ENCODE data around the gene MYO10. TPM values are rescaled to one million over a fixed set of nuclear protein-coding genes. Genes with fewer than 3 reads are reported as not detected.

MYO10 gene
- total RNA-seq, 1 donor from 2014 or later = 80.2 TPM

- Mint-ChIP-seq H3K9me3 (ENCODE audit: unreplicated experiment) (no peaks in the 10 kb centered on the region), H3K4me1 (ENCODE audit: low read depth, unreplicated experiment) (peaks cover 9% of the 10 kb centered on the region), H3K36me3 (ENCODE audit: low read depth, unreplicated experiment) (peaks cover 2% of the 10 kb centered on the region), H3K27me3 (ENCODE audit: low read depth, unreplicated experiment) (no peaks in the 10 kb centered on the region), H3K27ac (ENCODE audit: unreplicated experiment) (no peak overlapping the region), H3K4me3 (ENCODE audit: unreplicated experiment) (no peak overlapping the region)
- peaks cover 95% of the 10 kb centered on the region for H4K20me1 ChIP-seq (ENCODE audit: insufficient read depth, low read length)
- H3K27me3 ChIP-seq (ENCODE audit: insufficient read depth, low read length) = no peaks in the 10 kb centered on the region
- DNase-seq (ENCODE audit: low read depth) (no peak), FAIRE-seq (no peak)
- H3K4me2 ChIP-seq (ENCODE audit: low read length) = no peak overlapping the region
- peaks cover 4% of the 10 kb centered on the region for H3K4me1 ChIP-seq (ENCODE audit: insufficient read depth, low read length)
- no peak overlapping the region for H3K27ac ChIP-seq (ENCODE audit: low read depth, low read length)
- H3K9ac ChIP-seq (ENCODE audit: low read length) = no peak overlapping the region
- H2AFZ ChIP-seq (ENCODE audit: low read depth, low read length) = no peak overlapping the region
- H3K4me3 ChIP-seq (ENCODE audit: insufficient read depth, low read depth, low read length) = no peak overlapping the region
- H3K9me3 ChIP-seq (ENCODE audit: insufficient read depth, low read depth, low read length) = no peaks in the 10 kb centered on the region
- TF ChIP-seq CTCF (IDR thresholded peaks at IDR 0.05; ENCODE audit: insufficient read depth, low read depth, low read length) (no peak), EZH2 (IDR thresholded peaks at IDR 0.05; ENCODE audit: insufficient read depth, low read length) (no peak)
- peaks cover 3% of the 10 kb centered on the region for H3K36me3 ChIP-seq (ENCODE audit: insufficient read depth, low read length)
- H3K79me2 ChIP-seq (ENCODE audit: insufficient read depth, low read length) = peaks cover 99% of the 10 kb centered on the region
Measured at GRCh38 chr5:16907270-16907669, 28.8 kb downstream of the MYO10 start.

DNA sequence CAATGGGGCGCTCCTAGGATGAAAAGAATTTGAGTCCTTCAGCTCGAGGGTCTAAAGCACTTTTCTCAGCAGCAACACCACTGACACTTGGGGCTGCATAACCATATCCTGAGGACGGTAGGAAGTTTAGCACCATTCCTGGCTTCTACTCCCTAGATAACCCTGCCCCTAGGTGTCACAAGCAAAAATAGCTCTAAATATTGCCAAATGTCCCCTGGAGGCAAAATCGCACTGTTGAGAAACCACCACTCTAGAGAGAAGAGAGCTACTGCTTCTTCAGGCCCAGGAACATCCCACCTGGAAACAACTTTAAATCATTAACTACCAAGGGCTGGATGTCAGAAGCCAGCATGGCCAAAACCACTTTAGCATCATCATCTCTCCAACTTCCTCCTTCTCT, 29.8 kb downstream of the MYO10 start:
- no peak overlapping the region for H3K27ac ChIP-seq (ENCODE audit: low read depth, low read length)
- DNase-seq (ENCODE audit: low read depth) = no peak
- Mint-ChIP-seq H3K27ac (ENCODE audit: unreplicated experiment) (no peak overlapping the region), H3K4me3 (ENCODE audit: unreplicated experiment) (no peak overlapping the region), H3K4me1 (ENCODE audit: low read depth, unreplicated experiment) (peaks cover 6% of the 10 kb centered on the region), H3K27me3 (ENCODE audit: low read depth, unreplicated experiment) (no peaks in the 10 kb centered on the region), H3K9me3 (ENCODE audit: unreplicated experiment) (no peaks in the 10 kb centered on the region), H3K36me3 (ENCODE audit: low read depth, unreplicated experiment) (peaks cover 2% of the 10 kb centered on the region)
- no peak overlapping the region for H2AFZ ChIP-seq (ENCODE audit: low read depth, low read length)
- FAIRE-seq = no peak
- no peak overlapping the region for H3K4me2 ChIP-seq (ENCODE audit: low read length)
- H3K79me2 ChIP-seq (ENCODE audit: insufficient read depth, low read length) = peaks cover 99% of the 10 kb centered on the region
- H3K36me3 ChIP-seq (ENCODE audit: insufficient read depth, low read length) = peaks cover 3% of the 10 kb centered on the region
- H3K9ac ChIP-seq (ENCODE audit: low read length) = no peak overlapping the region
- H3K4me3 ChIP-seq (ENCODE audit: insufficient read depth, low read depth, low read length) = no peak overlapping the region
- no peaks in the 10 kb centered on the region for H3K9me3 ChIP-seq (ENCODE audit: insufficient read depth, low read depth, low read length)
- TF ChIP-seq CTCF (IDR thresholded peaks at IDR 0.05; ENCODE audit: insufficient read depth, low read depth, low read length) = no peak
- no peak for TF ChIP-seq EZH2 (IDR thresholded peaks at IDR 0.05; ENCODE audit: insufficient read depth, low read length)
- peaks cover 94% of the 10 kb centered on the region for H4K20me1 ChIP-seq (ENCODE audit: insufficient read depth, low read length)
- H3K4me1 ChIP-seq (ENCODE audit: insufficient read depth, low read length) = peaks cover 3% of the 10 kb centered on the region
- no peaks in the 10 kb centered on the region for H3K27me3 ChIP-seq (ENCODE audit: insufficient read depth, low read length)

DNA sequence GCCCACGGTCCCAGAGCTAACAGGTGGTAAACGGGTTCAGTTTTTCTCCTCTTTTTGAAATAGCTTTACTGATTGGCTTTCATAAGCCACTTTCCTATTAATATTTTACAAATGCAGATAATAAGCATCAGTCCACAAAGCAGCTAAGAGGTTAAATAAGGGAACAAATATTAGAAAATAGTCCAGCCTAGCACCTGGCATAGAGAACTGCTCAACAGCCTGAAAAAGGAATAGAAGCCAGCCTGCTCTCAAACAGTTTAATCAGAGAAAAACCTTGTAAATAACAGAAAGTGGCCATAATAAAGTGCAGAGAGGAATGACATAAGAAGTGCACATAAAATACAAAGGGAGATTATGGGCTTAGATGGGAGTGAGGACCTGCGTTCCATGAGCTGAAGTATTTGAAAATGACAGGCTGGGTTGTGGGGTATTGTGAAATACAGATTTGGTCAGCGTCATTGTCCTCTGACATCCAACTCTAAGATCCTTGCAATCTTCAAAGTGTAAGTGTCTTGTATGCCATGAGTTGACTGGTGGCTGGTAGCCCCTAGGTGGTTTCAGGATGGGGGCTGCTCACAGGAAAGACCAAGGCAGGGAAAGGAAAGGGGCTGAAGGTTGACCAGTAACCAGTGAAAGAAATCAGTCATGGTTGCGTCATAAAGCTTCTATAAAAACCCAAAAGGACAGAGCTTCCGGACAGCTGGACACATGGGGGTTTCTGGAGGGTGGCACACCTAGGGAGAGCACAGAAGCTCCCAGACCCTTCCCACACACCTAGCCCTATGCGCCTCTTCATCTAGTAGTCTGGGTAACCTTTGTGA, 32.4 kb downstream of the MYO10 start:
- H4K20me1 ChIP-seq (ENCODE audit: insufficient read depth, low read length) = peaks cover 92% of the 10 kb centered on the region
- Mint-ChIP-seq H3K27me3 (ENCODE audit: low read depth, unreplicated experiment) (no peaks in the 10 kb centered on the region), H3K27ac (ENCODE audit: unreplicated experiment) (no peak overlapping the region), H3K9me3 (ENCODE audit: unreplicated experiment) (no peaks in the 10 kb centered on the region), H3K36me3 (ENCODE audit: low read depth, unreplicated experiment) (peaks cover 4% of the 10 kb centered on the region), H3K4me3 (ENCODE audit: unreplicated experiment) (no peak overlapping the region), H3K4me1 (ENCODE audit: low read depth, unreplicated experiment) (peaks cover 4% of the 10 kb centered on the region)
- peaks cover 3% of the 10 kb centered on the region for H3K36me3 ChIP-seq (ENCODE audit: insufficient read depth, low read length)
- no peaks in the 10 kb centered on the region for H3K4me1 ChIP-seq (ENCODE audit: insufficient read depth, low read length)
- no peak for DNase-seq (ENCODE audit: low read depth)
- TF ChIP-seq CTCF (IDR thresholded peaks at IDR 0.05; ENCODE audit: insufficient read depth, low read depth, low read length) = no peak
- TF ChIP-seq EZH2 (IDR thresholded peaks at IDR 0.05; ENCODE audit: insufficient read depth, low read length) = no peak
- no peak overlapping the region for H3K9ac ChIP-seq (ENCODE audit: low read length)
- peaks cover 99% of the 10 kb centered on the region for H3K79me2 ChIP-seq (ENCODE audit: insufficient read depth, low read length)
- no peak overlapping the region for H3K4me2 ChIP-seq (ENCODE audit: low read length)
- H3K27ac ChIP-seq (ENCODE audit: low read depth, low read length) = no peak overlapping the region
- H3K4me3 ChIP-seq (ENCODE audit: insufficient read depth, low read depth, low read length) = no peak overlapping the region
- no peaks in the 10 kb centered on the region for H3K27me3 ChIP-seq (ENCODE audit: insufficient read depth, low read length)
- no peak overlapping the region for H2AFZ ChIP-seq (ENCODE audit: low read depth, low read length)
- no peaks in the 10 kb centered on the region for H3K9me3 ChIP-seq (ENCODE audit: insufficient read depth, low read depth, low read length)
- FAIRE-seq = no peak
